Measurements from ENCODE around the gene CYTL1.
"Not testable (repeated sequence)": the region's sequence is repeated elsewhere in the genome, so short reads cannot be mapped to it uniquely, and the experiment has no call there.

The CYTL1 gene, protein sequence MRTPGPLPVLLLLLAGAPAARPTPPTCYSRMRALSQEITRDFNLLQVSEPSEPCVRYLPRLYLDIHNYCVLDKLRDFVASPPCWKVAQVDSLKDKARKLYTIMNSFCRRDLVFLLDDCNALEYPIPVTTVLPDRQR

GRCh38 chr4:5019274-5019673, at the start of gene CYTL1:
CYTL1 (minus strand) TSS chr4:5019458; CDS start chr4:5019445, 13 bp downstream.
- no peak for DNase-seq

DNA sequence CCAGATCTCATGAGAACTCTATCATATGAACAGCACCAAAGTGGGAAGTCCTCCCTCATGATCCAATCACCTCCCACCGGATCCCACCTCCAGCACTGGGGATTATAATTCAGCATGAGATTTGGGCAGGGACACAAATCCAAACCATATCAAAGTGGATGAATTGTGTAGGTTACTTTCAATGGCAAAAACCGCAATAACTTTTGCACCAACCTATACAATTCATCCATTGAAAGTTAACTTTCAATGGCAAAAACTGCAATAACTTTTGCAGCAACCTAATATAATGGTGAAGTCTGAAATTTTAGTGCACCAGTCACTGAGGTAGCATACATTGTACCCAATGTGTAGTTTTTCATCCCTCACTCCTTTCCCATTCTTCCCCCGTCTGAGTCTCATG, 48.6 kb upstream of the CYTL1 start:
- DNase-seq: no peak

GRCh38 chr4:5066968-5067367, 47.7 kb upstream of the CYTL1 start:
- DNase-seq: not testable (repeated sequence)

DNA sequence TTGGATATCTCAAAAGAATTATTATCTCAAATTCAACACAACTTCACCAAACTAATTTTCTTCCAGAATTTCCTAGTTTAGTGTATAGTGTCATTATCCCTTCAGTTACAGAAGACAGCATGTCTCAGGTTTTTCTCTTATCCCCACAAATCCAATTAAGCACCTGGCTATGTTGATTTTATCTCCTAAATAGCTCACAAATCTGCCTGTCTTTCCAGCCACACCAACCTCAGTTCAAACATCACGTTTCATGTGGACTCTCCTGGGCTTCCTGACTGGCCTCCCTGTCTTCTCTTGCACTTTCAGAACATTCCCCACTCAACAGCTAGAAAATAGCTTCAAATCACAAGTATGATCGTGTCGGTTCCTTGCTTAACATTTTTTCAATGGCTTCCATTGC, 46.8 kb upstream of the CYTL1 start:
- no peak for DNase-seq

DNA sequence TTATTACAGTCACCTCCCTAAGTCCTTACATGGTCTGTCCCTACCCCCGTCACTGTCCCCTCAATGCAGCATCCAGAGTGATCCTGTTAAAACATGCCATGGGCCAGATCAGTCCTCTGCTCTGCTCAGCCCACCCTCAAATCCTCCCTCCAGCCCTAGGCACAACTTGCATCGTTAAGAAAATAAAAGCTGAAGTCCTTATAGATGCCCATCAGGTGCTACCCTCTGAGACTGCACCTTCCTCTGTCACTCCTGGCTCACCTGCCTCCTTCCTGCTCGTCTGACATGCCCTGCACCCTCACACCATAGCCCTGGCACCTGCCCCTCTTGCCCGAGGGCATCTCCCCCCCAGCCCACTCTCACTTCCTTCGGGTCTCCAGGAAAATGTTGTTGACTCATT, 36.2 kb upstream of the CYTL1 start:
- DNase-seq: no peak

DNA sequence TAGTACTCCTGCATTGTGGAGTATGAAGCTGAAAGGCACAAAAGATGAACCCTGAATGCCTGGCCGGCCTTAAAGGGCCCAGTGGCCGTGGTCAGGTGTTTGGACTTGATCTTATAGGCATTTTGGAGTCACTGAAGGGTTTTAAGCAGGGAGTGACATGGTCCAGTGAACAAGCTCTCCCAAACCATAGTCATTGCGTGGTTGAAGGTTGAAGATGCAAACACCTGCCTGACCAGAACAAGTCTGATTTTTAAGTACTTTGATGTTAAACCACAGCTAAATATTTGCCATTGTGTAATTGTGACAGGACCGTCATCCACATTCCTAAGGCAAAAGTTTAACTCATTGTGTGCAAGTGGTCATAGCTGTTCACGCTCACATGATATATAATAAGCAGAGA, 35.3 kb upstream of the CYTL1 start:
- no peak for DNase-seq

GRCh38 chr4:5052726-5053425, 33.6 kb upstream of the CYTL1 start:
- no peak for DNase-seq

- no peak for DNase-seq
Measured at GRCh38 chr4:5052204-5052702, 33.0 kb upstream of the CYTL1 start.

GRCh38 chr4:5051278-5052203, 32.3 kb upstream of the CYTL1 start, which contains the start of gene STK32B:
STK32B (plus strand) TSS chr4:5051480.
- peak; percentile 29 for DNase-seq

DNA sequence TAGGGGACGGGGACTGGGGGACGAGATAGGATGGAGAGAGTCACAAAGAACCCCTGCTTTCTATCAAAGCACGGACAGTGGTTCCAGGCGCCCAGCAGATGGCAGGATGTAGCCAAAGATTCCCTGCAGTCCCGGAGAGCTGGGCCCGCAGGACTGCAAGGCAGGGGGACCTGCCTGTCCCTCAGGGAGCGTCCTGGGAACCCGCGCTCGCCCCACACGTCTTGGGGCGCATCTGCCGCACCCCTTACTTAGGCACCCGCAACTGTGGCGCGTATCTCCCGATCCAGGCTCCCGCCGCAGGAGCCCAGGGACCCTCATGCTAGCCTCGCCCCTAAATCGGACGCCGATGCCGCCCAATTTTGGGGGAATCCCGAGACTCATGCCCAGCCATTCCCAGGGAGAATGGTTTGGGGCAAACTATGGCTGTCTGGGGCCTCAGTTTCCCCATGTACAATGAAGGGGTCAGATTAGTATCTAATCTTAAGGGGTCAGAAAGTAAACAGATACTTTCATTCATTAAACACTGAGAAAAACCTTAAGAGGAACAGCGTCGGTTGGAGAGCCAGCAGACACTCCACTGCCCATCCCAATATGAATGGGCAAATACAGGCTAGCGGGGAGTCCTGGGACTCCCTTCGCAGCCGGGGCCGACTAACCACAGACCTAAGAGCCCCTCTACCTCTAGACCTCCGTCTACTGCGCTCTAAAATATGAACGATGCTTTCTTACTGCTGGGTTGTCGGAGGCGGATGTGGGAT, 31.4 kb upstream of the CYTL1 start:
- DNase-seq: peak; percentile 77

GRCh38 chr4:5048721-5049120, 29.5 kb upstream of the CYTL1 start:
- no peak for DNase-seq

- no peak for DNase-seq
Measured at GRCh38 chr4:5045097-5045496, 25.8 kb upstream of the CYTL1 start.

- DNase-seq: no peak
Measured at GRCh38 chr4:5044341-5044740, 25.1 kb upstream of the CYTL1 start.

- no peak for DNase-seq
Measured at GRCh38 chr4:5043579-5043978, 24.3 kb upstream of the CYTL1 start.

DNA sequence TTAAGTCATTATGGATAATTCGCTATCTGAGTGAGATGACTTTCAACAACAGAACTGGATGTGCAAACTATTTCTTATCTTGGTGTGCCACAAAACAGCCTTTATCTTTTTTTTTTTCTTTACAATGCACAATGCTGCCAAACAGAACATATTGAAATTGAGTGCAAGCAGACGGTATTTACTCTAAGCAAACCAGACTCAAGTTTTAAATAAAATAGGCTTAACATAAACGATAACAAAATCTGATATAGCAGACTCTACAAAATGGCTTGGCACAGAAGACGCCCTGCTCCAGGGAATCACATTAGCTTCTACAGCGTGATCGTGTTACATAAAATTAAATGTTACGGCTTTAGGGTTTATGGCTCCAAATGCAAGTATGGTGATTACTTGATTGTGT, 22.4 kb upstream of the CYTL1 start:
- no peak for DNase-seq

- DNase-seq: no peak
Measured at GRCh38 chr4:5040856-5041620, 21.8 kb upstream of the CYTL1 start.

DNA sequence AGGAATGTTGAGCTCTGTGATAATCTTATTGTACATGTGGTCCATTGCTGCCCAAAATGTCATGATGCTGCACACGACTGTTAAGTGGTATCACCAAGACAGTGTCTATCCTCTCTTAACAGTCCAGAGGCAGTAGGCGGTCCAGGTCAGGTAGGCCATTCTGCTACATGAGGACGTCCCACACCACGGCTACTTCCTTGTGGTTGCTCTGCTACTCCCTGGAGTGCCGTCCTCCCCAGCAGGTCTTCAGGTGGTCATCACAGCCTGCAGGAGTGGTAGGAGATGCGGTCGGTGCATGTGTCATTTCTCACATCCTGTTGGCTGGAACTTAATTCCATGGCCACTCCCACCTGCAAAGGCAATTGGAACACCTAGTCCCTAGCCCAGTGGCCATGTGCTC, 20.5 kb upstream of the CYTL1 start:
- DNase-seq: no peak

GRCh38 chr4:5037553-5038551, 18.6 kb upstream of the CYTL1 start:
- DNase-seq: no peak

- DNase-seq: no peak
Measured at GRCh38 chr4:5036239-5036638, 17.0 kb upstream of the CYTL1 start.

DNA sequence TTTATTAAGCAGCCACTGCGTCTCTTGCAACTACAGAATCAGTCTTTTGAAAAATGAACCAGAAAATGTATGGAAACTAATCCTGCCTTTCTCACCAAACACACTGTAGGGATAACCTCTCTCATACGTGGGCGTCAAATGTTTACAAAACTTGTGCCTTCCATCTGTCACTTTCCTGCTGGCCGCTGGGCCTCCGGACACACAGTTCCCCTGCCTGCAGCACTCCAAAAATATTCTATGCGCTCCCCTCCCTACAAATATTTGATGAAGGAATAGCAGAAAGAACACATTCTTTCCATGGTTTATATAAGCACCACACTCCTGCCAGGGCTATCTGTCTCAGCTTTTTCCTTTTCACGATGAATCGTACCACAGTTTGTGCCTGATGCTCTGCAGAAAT, 14.9 kb upstream of the CYTL1 start:
- DNase-seq: no peak
